ENCODE data around the gene LIPE.

LIPE gene

DNA sequence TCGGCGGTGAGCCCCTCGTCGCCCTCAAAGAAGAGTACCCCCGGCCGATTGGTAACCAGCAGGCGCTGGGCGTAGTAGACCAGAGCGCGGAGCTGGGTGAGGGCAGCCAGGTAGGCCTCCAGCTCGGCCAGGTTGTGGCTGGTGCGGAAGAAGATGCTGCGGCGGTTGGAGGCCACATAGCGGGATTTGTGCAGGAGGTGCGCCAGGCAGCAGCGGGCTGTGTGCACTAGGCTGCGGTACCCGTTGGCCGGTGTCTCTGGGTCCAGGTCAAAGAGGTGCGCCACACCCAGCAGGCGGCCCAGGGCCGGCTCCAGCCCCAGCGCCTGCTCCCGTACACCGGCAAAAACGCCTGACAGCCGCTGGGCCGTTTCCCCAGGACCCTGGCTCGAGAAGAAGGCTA lies 16.8 kb downstream of the LIPE start:
- H3K36me3 ChIP-seq (ENCODE audit: control insufficient read depth in 2 of 2, insufficient read depth in 2 of 2, low read length in 2 of 2): peaks cover 0 to 2% of the 10 kb centered on the region in 2 donors
- H3K4me1 ChIP-seq (ENCODE audit: control insufficient read depth, insufficient read depth, low read length): peaks cover 4% of the 10 kb centered on the region
- no peaks in the 10 kb centered on the region for H3K9me3 ChIP-seq (ENCODE audit: control insufficient read depth in 2 of 2, low read length in 2 of 2)
- H3K27me3 ChIP-seq (ENCODE audit: control insufficient read depth in 1 of 2, insufficient read depth in 2 of 2, low read length in 2 of 2): no peaks in the 10 kb centered on the region
- no peak overlapping the region for H3K4me3 ChIP-seq (ENCODE audit: low read length in 2 of 2)
- no peak overlapping the region for H3K27ac ChIP-seq (ENCODE audit: low read length)
- no peak overlapping the region for H3K9ac ChIP-seq (ENCODE audit: low read length in 2 of 2)

DNA sequence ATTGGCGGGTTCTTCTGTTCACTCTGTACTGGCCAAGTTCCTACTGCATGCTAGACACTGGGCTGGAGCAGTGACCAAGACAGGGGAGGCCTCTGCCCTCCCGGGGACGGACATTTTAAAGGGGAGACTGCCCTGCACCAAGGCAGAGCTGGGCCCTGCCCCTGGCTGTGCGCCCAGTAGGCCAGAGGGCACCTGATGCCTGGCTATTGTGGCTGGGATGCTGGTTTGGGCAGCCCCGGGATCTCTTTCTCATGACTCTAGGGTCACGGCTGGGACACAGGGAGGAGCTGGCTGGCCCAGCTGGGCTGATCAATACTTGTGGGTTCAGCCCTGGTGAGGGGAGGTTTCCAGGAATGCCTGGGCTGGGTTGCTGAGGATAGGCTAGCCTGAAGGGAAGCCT lies 17.7 kb downstream of the LIPE start:
- Histone ChIP-seq H3K4me3 (ENCODE audit: low read length in 2 of 2) (no peak overlapping the region), H3K36me3 (ENCODE audit: control insufficient read depth in 2 of 2, insufficient read depth in 2 of 2, low read length in 2 of 2) (peaks cover 0 to 2% of the 10 kb centered on the region in 2 donors), H3K27ac (ENCODE audit: low read length) (no peak overlapping the region), H3K9me3 (ENCODE audit: control insufficient read depth in 2 of 2, low read length in 2 of 2) (no peaks in the 10 kb centered on the region), H3K27me3 (ENCODE audit: control insufficient read depth in 1 of 2, insufficient read depth in 2 of 2, low read length in 2 of 2) (no peaks in the 10 kb centered on the region), H3K9ac (ENCODE audit: low read length in 2 of 2) (no peak overlapping the region), H3K4me1 (ENCODE audit: control insufficient read depth, insufficient read depth, low read length) (peaks cover 4% of the 10 kb centered on the region)

DNA sequence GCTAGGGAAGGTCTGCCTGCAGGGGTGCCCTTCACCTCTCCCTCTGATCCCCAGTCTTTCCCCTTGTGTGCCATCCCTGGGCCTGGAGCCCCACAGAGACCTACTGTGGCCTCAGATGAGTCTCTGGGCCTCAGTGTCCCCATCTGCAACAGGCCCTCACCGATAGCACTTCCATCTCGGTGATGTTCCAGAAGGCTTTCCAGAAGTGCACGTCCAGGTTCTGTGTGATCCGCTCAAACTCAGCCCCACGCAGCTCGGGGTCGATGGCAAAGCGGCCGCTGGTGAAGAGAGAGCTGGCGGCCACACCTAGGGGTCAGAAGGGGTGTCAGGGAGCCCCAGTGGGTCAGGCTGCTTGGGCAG lies 19.4 kb downstream of the LIPE start:
- Histone ChIP-seq H3K36me3 (ENCODE audit: control insufficient read depth in 2 of 2, insufficient read depth in 2 of 2, low read length in 2 of 2) (peaks cover 0 to 2% of the 10 kb centered on the region in 2 donors), H3K9ac (ENCODE audit: low read length in 2 of 2) (no peak overlapping the region), H3K9me3 (ENCODE audit: control insufficient read depth in 2 of 2, low read length in 2 of 2) (no peaks in the 10 kb centered on the region), H3K27me3 (ENCODE audit: control insufficient read depth in 1 of 2, insufficient read depth in 2 of 2, low read length in 2 of 2) (no peaks in the 10 kb centered on the region), H3K27ac (ENCODE audit: low read length) (no peak overlapping the region), H3K4me1 (ENCODE audit: control insufficient read depth, insufficient read depth, low read length) (peaks cover 4% of the 10 kb centered on the region), H3K4me3 (ENCODE audit: low read length in 2 of 2) (no peak overlapping the region)

DNA sequence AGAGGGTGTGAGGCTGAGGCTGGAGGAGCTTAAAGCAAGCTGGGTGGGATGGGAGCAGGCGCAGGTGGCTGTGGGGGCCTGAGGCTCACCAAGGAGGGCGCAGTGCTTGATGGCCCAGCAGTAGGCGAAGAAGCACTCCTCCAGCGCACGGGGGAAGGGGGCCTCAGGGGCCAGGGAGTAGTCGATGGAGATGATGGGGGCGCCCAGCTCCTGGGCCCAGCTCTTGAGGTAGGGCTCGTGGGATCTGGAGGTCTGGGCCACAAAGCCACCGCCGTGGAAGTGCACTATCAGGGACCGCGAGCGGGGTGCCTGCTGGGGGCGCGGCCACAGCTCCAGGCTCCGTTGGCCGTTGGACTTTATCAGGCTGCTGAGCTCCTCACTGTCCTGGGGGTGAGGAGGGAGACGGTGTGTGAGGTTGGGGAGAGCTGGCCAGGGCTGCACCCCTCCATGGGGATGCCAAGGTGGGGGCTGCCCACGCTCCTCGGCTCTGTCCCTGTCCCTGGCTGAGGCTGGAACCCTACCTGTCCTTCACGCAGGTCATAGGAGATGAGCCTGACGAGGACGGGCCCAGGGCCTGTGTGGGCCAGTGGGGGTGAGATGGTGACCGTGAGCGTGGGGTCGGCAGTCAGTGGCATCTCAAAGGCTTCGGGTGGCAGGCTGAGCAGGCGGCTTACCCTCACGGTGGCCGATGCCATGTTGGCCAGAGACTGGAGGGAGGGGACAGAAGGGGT lies 19.9 kb downstream of the LIPE start:
- Histone ChIP-seq H3K27me3 (ENCODE audit: control insufficient read depth in 1 of 2, insufficient read depth in 2 of 2, low read length in 2 of 2) (no peaks in the 10 kb centered on the region), H3K36me3 (ENCODE audit: control insufficient read depth in 2 of 2, insufficient read depth in 2 of 2, low read length in 2 of 2) (peaks cover 0 to 2% of the 10 kb centered on the region in 2 donors), H3K4me1 (ENCODE audit: control insufficient read depth, insufficient read depth, low read length) (peaks cover 6% of the 10 kb centered on the region), H3K9ac (ENCODE audit: low read length in 2 of 2) (no peak overlapping the region), H3K4me3 (ENCODE audit: low read length in 2 of 2) (no peak overlapping the region), H3K9me3 (ENCODE audit: control insufficient read depth in 2 of 2, low read length in 2 of 2) (no peaks in the 10 kb centered on the region), H3K27ac (ENCODE audit: low read length) (no peak overlapping the region)

DNA sequence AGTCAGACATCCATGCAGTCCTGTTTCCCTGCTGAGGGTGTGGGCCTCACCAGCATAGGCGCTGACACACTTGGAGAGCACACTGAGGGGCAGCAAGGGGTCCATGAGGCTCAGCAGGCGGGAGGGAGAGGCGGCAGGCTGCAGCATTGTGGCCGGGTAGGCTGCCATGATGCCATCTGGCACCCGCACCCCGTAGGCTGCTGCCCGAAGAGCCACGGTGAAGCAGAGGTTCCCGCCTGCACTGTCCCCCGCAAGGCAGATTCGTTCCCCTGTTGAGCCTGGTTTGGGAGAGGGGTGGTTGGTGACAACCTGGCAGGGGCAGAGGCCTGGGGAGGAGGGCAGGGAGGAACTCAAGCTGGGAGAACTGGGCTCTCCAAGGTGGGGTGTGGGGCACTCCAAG lies 21.1 kb downstream of the LIPE start:
- Histone ChIP-seq H3K36me3 (ENCODE audit: control insufficient read depth in 2 of 2, insufficient read depth in 2 of 2, low read length in 2 of 2) (peaks cover 0 to 2% of the 10 kb centered on the region in 2 donors), H3K27ac (ENCODE audit: low read length) (no peak overlapping the region), H3K4me1 (ENCODE audit: control insufficient read depth, insufficient read depth, low read length) (peaks cover 13% of the 10 kb centered on the region), H3K4me3 (ENCODE audit: low read length in 2 of 2) (no peak overlapping the region), H3K27me3 (ENCODE audit: control insufficient read depth in 1 of 2, insufficient read depth in 2 of 2, low read length in 2 of 2) (no peaks in the 10 kb centered on the region), H3K9me3 (ENCODE audit: control insufficient read depth in 2 of 2, low read length in 2 of 2) (no peaks in the 10 kb centered on the region), H3K9ac (ENCODE audit: low read length in 2 of 2) (no peak overlapping the region)

DNA sequence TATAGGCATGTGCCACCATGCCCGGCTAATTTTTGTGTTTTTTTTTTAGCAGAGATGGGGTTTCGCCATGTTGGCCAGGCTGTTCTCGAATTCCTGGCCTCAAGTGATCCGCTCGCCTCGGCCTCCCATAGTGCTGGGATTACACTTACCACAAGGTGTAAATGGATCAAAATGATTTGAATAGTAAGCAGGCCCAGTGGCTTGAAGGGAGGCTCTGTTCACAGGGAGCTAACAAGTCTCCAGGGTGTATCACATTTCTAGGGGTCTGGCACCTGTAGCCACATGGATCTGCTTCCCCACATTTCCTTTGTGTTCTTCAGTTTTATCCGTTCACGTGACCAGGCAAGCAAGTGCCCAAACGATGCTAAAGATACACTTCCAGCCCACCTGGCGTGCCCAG lies 23.6 kb downstream of the LIPE start:
- Histone ChIP-seq H3K27ac (ENCODE audit: low read length) (no peak overlapping the region), H3K36me3 (ENCODE audit: control insufficient read depth in 2 of 2, insufficient read depth in 2 of 2, low read length in 2 of 2) (peaks cover 0 to 2% of the 10 kb centered on the region in 2 donors), H3K4me1 (ENCODE audit: control insufficient read depth, insufficient read depth, low read length) (peaks cover 10% of the 10 kb centered on the region), H3K4me3 (ENCODE audit: low read length in 2 of 2) (no peak overlapping the region), H3K9ac (ENCODE audit: low read length in 2 of 2) (no peak overlapping the region), H3K9me3 (ENCODE audit: control insufficient read depth in 2 of 2, low read length in 2 of 2) (no peaks in the 10 kb centered on the region), H3K27me3 (ENCODE audit: control insufficient read depth in 1 of 2, insufficient read depth in 2 of 2, low read length in 2 of 2) (no peaks in the 10 kb centered on the region)

DNA sequence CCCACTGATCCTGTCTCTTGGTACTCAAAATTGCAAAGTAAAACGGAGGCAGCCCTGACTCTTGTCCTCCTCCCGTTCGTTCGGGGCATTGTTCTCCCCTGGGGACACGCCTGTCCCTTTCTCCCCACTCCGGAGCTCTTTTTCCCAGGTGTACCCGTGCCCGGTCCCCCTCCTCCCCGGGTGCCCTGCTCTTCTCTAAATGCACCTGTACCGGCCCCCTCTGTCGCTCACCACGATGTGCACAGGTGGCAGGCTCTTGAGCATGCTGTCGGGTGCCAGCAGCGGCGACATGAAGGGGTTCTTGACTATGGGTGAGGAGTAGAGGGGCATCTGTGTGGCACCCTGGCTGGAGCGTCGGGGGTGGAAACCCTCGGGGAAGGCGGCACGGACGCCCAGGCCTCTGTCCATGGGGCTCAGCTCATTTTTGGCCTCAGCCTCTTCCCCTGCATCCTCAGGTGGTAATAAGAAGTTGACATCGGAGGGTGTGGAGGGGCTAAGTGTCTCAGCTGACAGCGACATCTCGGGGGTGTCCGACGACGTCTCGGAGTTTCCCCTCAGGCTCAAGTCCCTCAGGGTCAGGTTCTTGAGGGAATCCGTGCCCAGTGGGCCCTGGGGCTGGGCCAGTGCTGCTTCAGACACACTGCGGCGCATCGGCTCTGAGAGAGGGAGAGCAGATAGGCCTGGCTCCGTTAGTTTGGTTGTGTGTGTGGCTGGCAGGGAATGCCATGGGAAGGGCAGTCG lies 24.6 kb downstream of the LIPE start:
- no peak overlapping the region for H3K27ac ChIP-seq (ENCODE audit: low read length)
- no peaks in the 10 kb centered on the region for H3K27me3 ChIP-seq (ENCODE audit: control insufficient read depth in 1 of 2, insufficient read depth in 2 of 2, low read length in 2 of 2)
- H3K4me3 ChIP-seq (ENCODE audit: low read length in 2 of 2): peak overlapping the region; percentile 66 to 77
- H3K36me3 ChIP-seq (ENCODE audit: control insufficient read depth in 2 of 2, insufficient read depth in 2 of 2, low read length in 2 of 2): no peaks in the 10 kb centered on the region
- H3K9ac ChIP-seq (ENCODE audit: low read length in 2 of 2): peak overlapping the region in 1 of 2 donors; percentile 77
- H3K4me1 ChIP-seq (ENCODE audit: control insufficient read depth, insufficient read depth, low read length): peaks cover 15% of the 10 kb centered on the region
- H3K9me3 ChIP-seq (ENCODE audit: control insufficient read depth in 2 of 2, low read length in 2 of 2): no peaks in the 10 kb centered on the region

DNA sequence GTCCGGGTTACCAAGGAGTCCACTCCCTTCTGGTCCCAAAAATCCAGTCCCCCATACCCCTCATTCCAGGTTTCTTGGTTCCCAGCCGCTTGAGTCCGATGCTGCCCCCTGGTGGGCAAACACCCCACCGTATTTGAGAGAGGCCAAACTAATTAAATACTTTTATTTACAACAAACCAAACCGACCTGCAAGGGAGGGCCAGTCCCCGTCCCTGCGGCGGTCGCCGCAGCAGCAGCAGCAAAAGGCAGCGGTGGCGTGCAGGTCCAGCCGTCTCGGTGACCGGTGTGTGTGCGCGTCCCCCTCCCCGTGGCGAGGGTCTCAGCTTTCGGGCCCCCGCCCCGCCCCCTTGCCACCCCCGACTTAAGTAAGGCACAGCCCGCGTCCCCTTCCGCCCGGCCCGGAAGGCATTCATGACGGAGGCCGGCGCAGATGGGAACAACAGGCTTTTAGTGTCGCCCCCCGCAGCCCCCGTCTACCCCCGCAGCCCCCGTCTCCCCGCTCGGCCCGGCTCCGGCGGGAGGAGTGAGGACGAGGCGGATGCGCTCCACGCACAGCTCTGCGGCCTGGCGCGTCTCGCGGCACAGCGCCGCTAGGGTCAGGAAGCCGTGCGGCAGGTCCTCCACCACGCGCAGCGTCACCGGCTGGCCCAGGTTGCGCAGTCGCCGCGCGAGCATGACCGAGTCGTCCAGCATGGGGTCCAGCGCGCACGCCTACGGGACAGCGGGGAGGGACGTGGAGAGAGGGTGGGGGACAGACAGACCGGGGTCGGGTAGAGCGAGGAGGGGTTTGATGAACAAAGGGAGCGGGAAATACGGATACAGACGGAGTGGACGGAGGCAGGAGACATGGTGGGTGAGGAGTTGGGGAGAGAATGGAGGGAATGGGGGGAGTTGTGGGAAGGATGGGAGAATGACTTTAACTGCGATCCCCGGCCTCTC lies 25.6 kb downstream of the LIPE start:
- Histone ChIP-seq H3K36me3 (ENCODE audit: control insufficient read depth in 2 of 2, insufficient read depth in 2 of 2, low read length in 2 of 2) (no peaks in the 10 kb centered on the region), H3K4me3 (ENCODE audit: low read length in 2 of 2) (peak overlapping the region; percentile 66 to 77), H3K9ac (ENCODE audit: low read length in 2 of 2) (peak overlapping the region; percentile 62 to 77), H3K9me3 (ENCODE audit: control insufficient read depth in 2 of 2, low read length in 2 of 2) (no peaks in the 10 kb centered on the region), H3K4me1 (ENCODE audit: control insufficient read depth, insufficient read depth, low read length) (peaks cover 20% of the 10 kb centered on the region), H3K27me3 (ENCODE audit: control insufficient read depth in 1 of 2, insufficient read depth in 2 of 2, low read length in 2 of 2) (no peaks in the 10 kb centered on the region), H3K27ac (ENCODE audit: low read length) (no peak overlapping the region)

DNA sequence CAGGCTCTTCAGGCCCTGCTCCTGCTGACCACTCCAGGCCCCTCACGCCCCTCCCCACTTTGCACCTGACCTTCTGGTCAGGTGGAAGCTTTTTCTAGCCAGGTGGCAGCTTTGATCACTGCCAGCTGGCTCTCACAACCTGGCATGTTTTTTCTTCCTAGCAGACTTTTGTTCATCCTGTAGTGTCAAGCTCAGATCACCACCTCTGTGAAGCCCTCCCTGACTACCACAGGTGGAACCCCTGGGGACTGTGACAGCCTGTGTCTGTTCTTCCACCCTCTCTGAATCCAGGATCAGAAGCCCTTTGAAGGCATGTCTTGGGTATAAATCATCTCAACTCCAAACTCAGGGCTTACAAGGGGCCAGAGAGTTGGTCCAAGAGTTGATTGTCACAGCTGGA lies 26.8 kb downstream of the LIPE start:
- no peaks in the 10 kb centered on the region for H3K9me3 ChIP-seq (ENCODE audit: control insufficient read depth in 2 of 2, low read length in 2 of 2)
- H3K36me3 ChIP-seq (ENCODE audit: control insufficient read depth in 2 of 2, insufficient read depth in 2 of 2, low read length in 2 of 2): no peaks in the 10 kb centered on the region
- H3K4me3 ChIP-seq (ENCODE audit: low read length in 2 of 2): no peak overlapping the region
- H3K27ac ChIP-seq (ENCODE audit: low read length): no peak overlapping the region
- H3K27me3 ChIP-seq (ENCODE audit: control insufficient read depth in 1 of 2, insufficient read depth in 2 of 2, low read length in 2 of 2): no peaks in the 10 kb centered on the region
- peaks cover 24% of the 10 kb centered on the region for H3K4me1 ChIP-seq (ENCODE audit: control insufficient read depth, insufficient read depth, low read length)
- H3K9ac ChIP-seq (ENCODE audit: low read length in 2 of 2): no peak overlapping the region

DNA sequence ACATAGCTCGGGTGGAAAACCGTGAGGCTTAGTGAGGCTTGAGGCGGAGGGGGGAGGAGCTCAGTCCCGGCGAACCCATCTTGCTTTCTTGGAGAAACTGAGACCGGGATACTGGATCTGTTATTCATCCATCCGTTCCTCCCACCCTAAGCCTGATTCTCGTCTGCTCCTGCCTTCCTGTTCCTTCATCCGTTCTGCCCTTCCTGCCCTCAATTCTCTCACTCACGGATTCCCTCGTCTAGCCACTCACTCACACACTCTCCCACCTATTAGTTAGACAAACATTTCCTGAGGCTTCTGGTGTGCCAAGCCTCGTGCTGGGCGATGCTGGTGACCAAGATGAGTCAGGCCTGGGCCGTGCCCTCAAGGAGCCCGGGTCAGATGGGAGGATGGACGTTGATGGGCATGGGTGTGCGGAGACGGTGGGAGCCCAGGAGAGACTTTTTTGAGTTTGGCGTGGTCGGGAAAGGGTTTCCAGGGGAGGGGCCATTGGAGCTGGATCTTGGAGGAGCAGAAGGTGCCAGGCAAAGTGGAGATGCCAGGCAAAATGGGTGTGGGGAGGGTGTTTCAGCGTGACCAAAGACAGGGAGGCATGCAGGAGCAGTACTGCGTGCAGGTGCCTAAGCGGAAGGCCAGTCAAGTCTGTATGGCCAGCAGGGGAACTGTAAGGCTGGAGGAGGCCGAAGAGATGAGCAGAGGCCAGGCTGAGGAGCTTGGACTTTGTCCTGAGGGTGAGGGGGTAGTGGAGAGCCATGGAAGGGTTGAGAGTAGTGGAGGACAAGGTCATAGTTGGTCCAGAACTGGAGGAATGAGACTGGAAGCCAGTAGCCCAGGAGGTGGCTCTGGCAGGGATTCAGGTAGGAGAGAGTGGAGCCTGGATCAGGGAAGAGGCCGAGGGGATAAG lies 29.7 kb downstream of the LIPE start:
- peak overlapping the region; percentile 93 to 94 for H3K9ac ChIP-seq (ENCODE audit: low read length in 2 of 2)
- H3K27me3 ChIP-seq (ENCODE audit: control insufficient read depth in 1 of 2, insufficient read depth in 2 of 2, low read length in 2 of 2): no peaks in the 10 kb centered on the region
- H3K9me3 ChIP-seq (ENCODE audit: control insufficient read depth in 2 of 2, low read length in 2 of 2): no peaks in the 10 kb centered on the region
- H3K27ac ChIP-seq (ENCODE audit: low read length): peak overlapping the region; percentile 88
- peaks cover 24% of the 10 kb centered on the region for H3K4me1 ChIP-seq (ENCODE audit: control insufficient read depth, insufficient read depth, low read length)
- H3K36me3 ChIP-seq (ENCODE audit: control insufficient read depth in 2 of 2, insufficient read depth in 2 of 2, low read length in 2 of 2): no peaks in the 10 kb centered on the region
- H3K4me3 ChIP-seq (ENCODE audit: low read length in 2 of 2): peak overlapping the region; percentile 86 to 88

All from stomach smooth muscle (tissue), 2 donors.